IMR-90 (cell line): Measurements from ENCODE around the gene FCER1A. TPM values are rescaled to one million over a fixed set of nuclear protein-coding genes. Genes with fewer than 3 reads are reported as not detected.

ENCODE experiments used
- ATAC-seq: fragments of 200-7000 bp; cut with Tn5 transposase; 2 replicates; pipeline ENCODE4 v1.9.1; 2020; ENCODE audit warnings: low read depth, mild to moderate bottlenecking, moderate library complexity
- BruUV-seq: library from RNA; stranded (reverse); fragments of 400-500 nt; replicated peaks from 2 replicates; lab custom pipeline; 2021; lab: Mats Ljungman, UMichigan
- CTCF ChIA-PET: fragments of 300-600 bp; formaldehyde crosslinking; extraction: SDS; loops from one replicate; lab custom pipeline; 2021; ENCODE audit warnings: antibody characterized with exemption; lab: Yijun Ruan, JAX
- POLR2A ChIA-PET: fragments of 300-600 bp; sonication (Branson Sonifier 250); formaldehyde crosslinking; loops from one replicate; lab custom pipeline; 2022; ENCODE audit warnings: antibody characterized with exemption; ENCODE audit not compliant: unreplicated experiment; lab: Charles Lee
- DNase-seq: peaks from one replicate; pipeline ENCODE4 v3.0.0; 2013
- H2AFZ ChIP-seq: replicated peaks from 2 replicates; pipeline ENCODE3; 2013; ENCODE audit warnings: low read length, mild to moderate bottlenecking; ENCODE audit not compliant: poor library complexity
- H2AK5ac ChIP-seq: 2 replicates; pipeline ENCODE4 v1.6.1; 2013; ENCODE audit warnings: low read depth, low read length, inconsistent platforms
- H2AK9ac ChIP-seq: replicated peaks from 2 replicates; pipeline ENCODE3; 2013; ENCODE audit warnings: mild to moderate bottlenecking, low read depth, low read length, moderate library complexity; ENCODE audit not compliant: poor library complexity
- H2BK120ac ChIP-seq: 2 replicates; pipeline ENCODE4 v1.6.1; 2013; ENCODE audit warnings: low read depth, low read length, inconsistent platforms
- H2BK15ac ChIP-seq: 3 replicates; pipeline ENCODE4 v1.6.1; 2013; ENCODE audit warnings: low read depth, low read length, inconsistent platforms
- H2BK20ac ChIP-seq: 2 replicates; pipeline ENCODE4 v1.6.1; 2013; ENCODE audit warnings: low read depth, mild to moderate bottlenecking, inconsistent platforms, low read length, moderate library complexity
- H2BK5ac ChIP-seq: 2 replicates; pipeline ENCODE4 v1.6.1; 2013; ENCODE audit warnings: mild to moderate bottlenecking, low read depth, low read length, inconsistent platforms; ENCODE audit not compliant: poor library complexity, severe bottlenecking
- H3K14ac ChIP-seq: replicated peaks from 2 replicates; pipeline ENCODE4 v1.6.1; 2013; ENCODE audit warnings: low read depth, low read length, inconsistent platforms
- H3K18ac ChIP-seq: 2 replicates; pipeline ENCODE4 v1.6.1; 2013; ENCODE audit warnings: low read depth, low read length, control low read depth
- H3K23ac ChIP-seq: 2 replicates; pipeline ENCODE4 v1.6.1; 2013; ENCODE audit warnings: low read depth, low read length, inconsistent platforms
- H3K27ac ChIP-seq: 2 replicates; pipeline ENCODE4 v1.5.1; 2013; ENCODE audit warnings: mild to moderate bottlenecking, control low read depth, low read length; ENCODE audit not compliant: insufficient read depth
- H3K27me3 ChIP-seq: 2 replicates; pipeline ENCODE4 v1.6.1; 2013; ENCODE audit warnings: low read length; ENCODE audit not compliant: control insufficient read depth, insufficient read depth
- H3K36me3 ChIP-seq: 2 replicates; pipeline ENCODE4 v1.6.1; 2013; ENCODE audit warnings: low read length, mixed read lengths; ENCODE audit not compliant: control insufficient read depth, insufficient read depth
- H3K4ac ChIP-seq: 2 replicates; pipeline ENCODE4 v1.6.1; 2013; ENCODE audit warnings: low read depth, low read length, inconsistent platforms
- H3K4me1 ChIP-seq: 2 replicates; pipeline ENCODE4 v1.6.1; 2013; ENCODE audit warnings: low read length, mixed read lengths; ENCODE audit not compliant: control insufficient read depth, insufficient read depth
- H3K4me2 ChIP-seq: 2 replicates; pipeline ENCODE4 v1.6.1; 2013; ENCODE audit warnings: low read depth, mild to moderate bottlenecking, control low read depth, low read length, moderate library complexity
- H3K4me3 ChIP-seq: 2 replicates; pipeline ENCODE4 v1.5.1; 2013; ENCODE audit warnings: low read depth, mild to moderate bottlenecking, control low read depth, low read length, moderate library complexity; ENCODE audit not compliant: insufficient read depth
- H3K56ac ChIP-seq: 2 replicates; pipeline ENCODE4 v1.6.1; 2013; ENCODE audit warnings: low read length, inconsistent platforms; ENCODE audit not compliant: insufficient read depth; ENCODE audit errors: extremely low read depth
- H3K79me1 ChIP-seq, 2 experiments: 2 replicates each; pipeline ENCODE4 v1.6.1; 2013; ENCODE audit warnings: low read length in 2 of 2, inconsistent platforms in 1 of 2, low read depth in 1 of 2
- H3K9ac ChIP-seq: 2 replicates; pipeline ENCODE4 v1.6.1; 2013; ENCODE audit warnings: low read depth, low read length, control low read depth
- H3K9me1 ChIP-seq: 2 replicates; pipeline ENCODE4 v1.6.1; 2013; ENCODE audit warnings: low read length, inconsistent platforms; ENCODE audit not compliant: insufficient read depth
- H3K9me3 ChIP-seq: 2 replicates; pipeline ENCODE4 v1.6.1; 2013; ENCODE audit warnings: low read length; ENCODE audit not compliant: control insufficient read depth, insufficient read depth
- H4K20me1 ChIP-seq: 2 replicates; pipeline ENCODE4 v1.6.1; 2013; ENCODE audit warnings: low read length, inconsistent platforms; ENCODE audit not compliant: insufficient read depth
- H4K5ac ChIP-seq: 2 replicates; pipeline ENCODE4 v1.6.1; 2013; ENCODE audit warnings: mild to moderate bottlenecking, low read depth, low read length, control low read depth
- H4K8ac ChIP-seq, 2 experiments: 2 replicates each; pipeline ENCODE4 v1.6.1; 2013; ENCODE audit warnings: low read depth in 2 of 2, low read length in 2 of 2, control low read depth in 1 of 2, inconsistent platforms in 1 of 2
- H4K91ac ChIP-seq: 2 replicates; pipeline ENCODE4 v1.6.1; 2013; ENCODE audit warnings: low read depth, low read length, inconsistent platforms; ENCODE audit not compliant: insufficient read depth
- BHLHE40 ChIP-seq: fragments of 150-350 bp; IDR thresholded peaks from 2 replicates; pipeline ENCODE4 v1.6.1; 2016; ENCODE audit warnings: mild to moderate bottlenecking, low read depth, low read length
- CEBPB ChIP-seq: IDR thresholded peaks from 2 replicates; pipeline ENCODE4 v1.6.1; 2012; ENCODE audit warnings: low read depth, low read length, improper control_type of control experiment
- CHD1 ChIP-seq: IDR thresholded peaks from 2 replicates; pipeline ENCODE4 v1.6.1; 2012; ENCODE audit warnings: low read depth, low read length, improper control_type of control experiment
- MAFK ChIP-seq: IDR thresholded peaks from 2 replicates; pipeline ENCODE4 v1.6.1; 2012; ENCODE audit warnings: low read depth, low read length, improper control_type of control experiment
- MAZ ChIP-seq: IDR thresholded peaks from 2 replicates; pipeline ENCODE4 v1.6.1; 2012; ENCODE audit warnings: low read depth, mild to moderate bottlenecking, low read length, improper control_type of control experiment, moderate library complexity, borderline replicate concordance
- MXI1 ChIP-seq: IDR thresholded peaks from 2 replicates; pipeline ENCODE4 v1.6.1; 2012; ENCODE audit warnings: low read depth, mild to moderate bottlenecking, low read length, moderate library complexity, borderline replicate concordance
- WGBS, 2 experiments: methylation state at CpG; one replicate each; pipeline versions ENCODE4 v1.1.5 to v1.1.7; 2013; ENCODE audit warnings: missing lambda C conversion rate in 2 of 2; ENCODE audit not compliant: insufficient read length in 1 of 2; ENCODE audit errors: extremely low coverage in 2 of 2; 5-methylcytosine and 5-hydroxymethylcytosine counted together
- dilution Hi-C: fragments of 300-500 bp; cut with HindIII; formaldehyde crosslinking; loops from one replicate; pipeline ENCODE4 v1.14.3; 2018; ENCODE audit warnings: low sequenced_read_pairs; ENCODE audit not compliant: unreplicated experiment
- in situ Hi-C: fragments of 300-500 bp; cut with MboI; formaldehyde crosslinking; loops from 3 replicates; pipeline ENCODE4 v1.14.3; 2019; ENCODE audit warnings: low sequenced_read_pairs, inconsistent platforms, mixed read lengths
- intact Hi-C: fragments of 100-400 bp; cut with micrococcal nuclease; formaldehyde crosslinking; loops from 2 replicates; pipeline ENCODE4 v1.10.0; 2022
- polyA plus RNA-seq, 3 experiments: library from polyadenylated mRNA; depleted of rRNA; stranded (reverse); fragments of >200 nt; gene quantifications; 2 replicates each; pipeline ENCODE4 v1.2.3, GENCODE V29; 2012; ENCODE audit warnings: low replicate concordance in 1 of 3
- total RNA-seq: library from RNA; depleted of rRNA; stranded (reverse); fragments of >200 nt; gene quantifications from 2 replicates; pipeline ENCODE4 v1.2.3, GENCODE V29; 2012

FCER1A gene
- total and polyA plus RNA-seq, 2 of the 4 experiments (the other 2 are of a cell fraction) = not detected

GRCh38 chr1:159266832-159267231 lies 35.3 kb upstream of the FCER1A start:
- H3K56ac ChIP-seq = no peak overlapping the region
- H4K8ac ChIP-seq = no peak overlapping the region
- no TSS peak for BruUV-seq
- in situ Hi-C loops (no loop called here), intact Hi-C loops (no loop called here), dilution Hi-C loops (no loop called here)
- no peak overlapping the region for H2AK5ac ChIP-seq
- no peak overlapping the region for H3K4ac ChIP-seq
- ATAC-seq = no peak
- H4K5ac ChIP-seq = no peak overlapping the region
- no peak overlapping the region for H3K4me3 ChIP-seq
- no peaks in the 10 kb centered on the region for H3K36me3 ChIP-seq
- no peak overlapping the region for H2BK15ac ChIP-seq
- H2BK20ac ChIP-seq = no peak overlapping the region
- no peak overlapping the region for H3K27ac ChIP-seq
- no peak overlapping the region for H3K18ac ChIP-seq
- H3K27me3 ChIP-seq = no peaks in the 10 kb centered on the region
- no peak overlapping the region for H3K4me2 ChIP-seq
- WGBS, 2 experiments = no CpG with 5 or more reads among the region's 3 CpGs
- no peaks in the 10 kb centered on the region for H4K20me1 ChIP-seq
- no peak for TF ChIP-seq MXI1
- TF ChIP-seq CHD1 = no peak
- TF ChIP-seq MAZ = no peak
- TF ChIP-seq BHLHE40 = no peak
- TF ChIP-seq MAFK = no peak
- no peak for TF ChIP-seq CEBPB
- no peak overlapping the region for H2AFZ ChIP-seq
- no peaks in the 10 kb centered on the region for H3K4me1 ChIP-seq
- no peak for DNase-seq
- no peak overlapping the region for H3K9ac ChIP-seq
- H2BK5ac ChIP-seq = no peak overlapping the region
- CTCF ChIA-PET = no interaction called here
- no peak overlapping the region for H3K14ac ChIP-seq
- H2AK9ac ChIP-seq = no peak overlapping the region
- no peak overlapping the region for H2BK120ac ChIP-seq
- H3K9me1 ChIP-seq = no peaks in the 10 kb centered on the region
- H4K91ac ChIP-seq = no peak overlapping the region
- POLR2A ChIA-PET = no interaction called here
- no peaks in the 10 kb centered on the region for H3K79me1 ChIP-seq
- no peak overlapping the region for H3K23ac ChIP-seq
- peaks cover 2% of the 10 kb centered on the region; the same call in 1 of the 2 replicates for H3K9me3 ChIP-seq
